ENCODE data around the gene PLGLB1. TPM values are rescaled to one million over a fixed set of nuclear protein-coding genes. Genes with fewer than 3 reads are reported as not detected.
"Not testable (repeated sequence)": the region's sequence is repeated elsewhere in the genome, so short reads cannot be mapped to it uniquely, and the experiment has no call there.

The PLGLB1 gene
- 0.87 and 2.1 TPM in 2 replicates for total RNA-seq (2014; rRNA removed; shearing (Covaris generic))

GRCh38 chr2:87021744-87022143 lies at the start of gene PLGLB1:
Gene PLGLB1 (minus strand): TSS chr2:87021844. CDS start chr2:87021783, 61 bp downstream.
- not testable (repeated sequence) for DNase-seq (ENCODE audit: low spot score)

DNA sequence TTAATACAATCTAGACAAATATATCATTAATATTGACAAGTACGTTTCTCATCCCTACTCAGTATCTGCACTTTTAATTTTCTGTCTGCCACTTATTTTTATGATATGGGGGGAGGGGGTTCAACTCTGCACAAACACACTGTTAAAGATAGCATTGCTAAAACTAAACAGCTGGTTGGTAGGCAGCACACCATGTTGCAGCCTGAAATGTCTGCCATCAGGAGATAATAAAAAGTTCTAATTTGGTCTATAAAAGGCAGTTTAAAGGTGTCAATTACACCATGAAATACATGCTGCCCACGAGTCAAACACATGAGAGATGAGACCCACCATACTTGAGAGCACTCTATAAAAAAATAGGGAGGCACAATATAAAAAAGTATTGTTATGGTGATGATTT lies 42.7 kb upstream of the PLGLB1 start:
- not testable (repeated sequence) for DNase-seq (ENCODE audit: low spot score)

DNA sequence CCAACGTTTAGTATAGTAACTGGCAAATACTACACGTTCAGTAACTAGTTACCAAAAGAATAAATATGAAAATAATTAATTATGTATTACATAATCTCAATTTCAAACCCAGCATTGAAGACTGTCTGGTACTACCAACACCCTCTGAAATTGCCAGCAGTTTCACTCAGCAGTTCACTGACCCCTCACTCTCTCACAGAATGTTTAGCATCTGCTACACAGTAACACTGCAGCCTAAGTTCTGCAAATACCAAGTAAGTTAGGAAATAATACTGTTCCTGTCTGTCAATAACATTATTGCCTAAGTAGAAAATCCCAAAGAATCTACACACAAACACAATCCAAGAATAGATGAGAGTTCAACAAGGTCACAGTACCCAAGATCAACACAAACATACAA lies 41.8 kb upstream of the PLGLB1 start:
- DNase-seq (ENCODE audit: low spot score), result not testable (repeated sequence)

DNA sequence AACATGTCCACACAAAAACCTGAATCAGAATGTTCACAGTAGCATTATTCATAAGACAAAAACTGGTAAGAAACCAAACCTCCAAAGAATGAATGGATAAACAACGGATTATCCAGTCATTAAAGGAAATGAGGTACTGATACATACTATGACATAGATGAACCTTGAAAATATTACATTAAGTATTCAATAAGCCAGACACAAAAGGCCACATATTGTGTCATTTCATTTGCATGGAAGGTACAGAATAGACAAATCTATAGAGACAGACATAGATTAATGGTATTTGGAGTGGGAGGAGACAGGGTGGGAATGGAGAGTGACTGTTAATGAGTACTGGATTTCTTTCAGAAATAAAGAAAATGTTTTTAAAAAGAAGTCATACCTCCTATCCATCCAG lies 39.9 kb upstream of the PLGLB1 start:
- DNase-seq (ENCODE audit: low spot score), result not testable (repeated sequence)

- DNase-seq (ENCODE audit: low spot score), result not testable (repeated sequence)
Observed at GRCh38 chr2:87057606-87058005, 36.0 kb upstream of the PLGLB1 start.

GRCh38 chr2:87056843-87057242 lies 35.2 kb upstream of the PLGLB1 start:
- DNase-seq (ENCODE audit: low spot score), result not testable (repeated sequence)

DNA sequence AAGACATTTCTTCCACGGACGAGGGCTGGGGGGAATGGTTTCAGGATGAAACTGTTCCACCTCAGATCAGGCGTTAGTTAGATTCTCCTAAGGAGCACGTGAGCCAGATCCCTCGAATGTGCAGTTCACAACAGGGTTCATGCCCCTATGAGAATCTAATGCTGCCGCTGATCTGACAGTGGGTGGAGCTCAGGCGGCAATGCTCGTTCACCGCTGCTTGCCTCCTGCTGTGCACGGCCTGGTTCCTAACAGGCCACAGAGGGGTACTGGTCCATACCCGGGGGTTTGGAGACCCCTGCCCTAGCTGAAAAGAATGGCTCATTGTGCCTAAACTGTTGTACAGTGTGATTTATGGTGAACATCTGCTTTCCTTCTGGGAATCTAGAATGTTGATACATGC lies 34.8 kb upstream of the PLGLB1 start:
- not testable (repeated sequence) for DNase-seq (ENCODE audit: low spot score)

GRCh38 chr2:87054375-87054774 lies 32.7 kb upstream of the PLGLB1 start:
- DNase-seq (ENCODE audit: low spot score), result not testable (repeated sequence)

DNA sequence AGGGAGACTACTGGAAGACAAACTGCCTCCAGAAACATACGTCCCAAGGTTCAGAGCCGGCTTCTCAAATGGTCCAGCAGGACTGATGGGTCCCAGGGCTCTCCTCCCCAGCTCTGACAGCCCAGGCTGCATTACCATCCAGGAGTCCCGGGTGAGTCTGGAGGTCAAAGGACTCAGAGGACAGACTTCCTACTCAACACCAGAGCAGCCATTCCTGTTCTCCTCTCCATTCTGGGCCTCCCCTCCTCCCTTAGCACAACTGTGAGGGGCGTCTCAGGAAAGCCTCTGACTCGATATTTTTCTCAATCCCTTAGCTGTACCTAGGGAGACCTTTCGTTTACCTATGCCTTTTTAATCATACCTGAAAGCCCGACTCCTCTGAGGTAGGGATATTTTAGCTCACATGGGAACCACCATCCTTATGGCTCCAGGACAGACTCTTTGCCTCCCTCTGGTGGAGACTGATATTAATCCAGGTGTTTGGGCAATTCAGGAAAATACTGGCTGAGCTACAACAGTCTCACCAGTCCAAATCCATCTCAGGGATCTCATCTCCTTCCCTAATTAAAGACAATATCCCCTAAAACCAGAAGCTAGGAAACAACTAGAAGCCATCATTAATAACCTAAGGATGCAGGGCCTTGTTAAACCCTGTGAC lies 19.8 kb upstream of the PLGLB1 start:
- DNase-seq (ENCODE audit: low spot score), result not testable (repeated sequence)

DNA sequence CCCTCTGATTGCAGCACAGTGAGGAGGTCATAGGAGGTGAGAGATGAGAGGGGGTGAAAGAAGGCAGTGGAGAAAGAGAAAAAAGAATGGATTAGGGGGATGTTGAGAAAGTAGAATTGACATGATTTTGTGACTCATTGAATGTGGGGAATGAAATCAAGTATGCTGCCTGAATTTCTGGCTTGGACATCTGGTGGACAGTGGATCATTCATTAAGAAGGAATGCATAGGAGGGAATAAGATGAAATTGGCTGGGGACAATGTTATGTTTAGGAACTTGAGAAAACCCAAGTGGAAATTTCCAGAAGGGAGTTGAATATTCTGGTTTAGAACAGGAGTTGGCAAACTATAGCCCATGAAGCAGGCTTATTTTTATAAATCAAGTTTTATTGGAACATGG lies 7.0 kb upstream of the PLGLB1 start:
- not testable (repeated sequence) for DNase-seq (ENCODE audit: low spot score)

- DNase-seq (ENCODE audit: low spot score), result not testable (repeated sequence)
Observed at GRCh38 chr2:87026816-87027215, 5.2 kb upstream of the PLGLB1 start.

DNA sequence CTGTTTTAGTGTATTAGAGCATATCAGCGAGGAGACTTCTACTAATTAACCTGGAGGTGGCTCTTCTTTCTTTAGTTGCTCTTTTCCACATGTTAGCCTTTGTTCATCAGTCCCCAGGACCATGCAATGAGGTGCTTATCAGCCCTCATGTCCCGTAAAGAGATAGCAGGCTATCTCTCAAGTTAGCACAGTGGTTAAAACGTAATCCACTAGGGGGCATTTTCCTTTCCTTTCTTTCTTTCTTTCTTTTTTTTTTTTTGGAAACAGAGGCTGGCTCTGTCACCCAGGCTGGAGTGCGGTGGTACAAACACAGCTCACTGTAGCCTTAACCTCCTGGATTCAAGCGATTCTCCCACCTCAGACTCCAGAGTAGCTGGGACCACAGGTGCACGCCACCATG lies 4.3 kb upstream of the PLGLB1 start:
- DNase-seq (ENCODE audit: low spot score), result not testable (repeated sequence)

- not testable (repeated sequence) for DNase-seq (ENCODE audit: low spot score)
Observed at GRCh38 chr2:87023988-87024615, 2.5 kb upstream of the PLGLB1 start.

- not testable (repeated sequence) for DNase-seq (ENCODE audit: low spot score)
Observed at GRCh38 chr2:87021043-87021442, 601 bp downstream of the PLGLB1 start.

DNA sequence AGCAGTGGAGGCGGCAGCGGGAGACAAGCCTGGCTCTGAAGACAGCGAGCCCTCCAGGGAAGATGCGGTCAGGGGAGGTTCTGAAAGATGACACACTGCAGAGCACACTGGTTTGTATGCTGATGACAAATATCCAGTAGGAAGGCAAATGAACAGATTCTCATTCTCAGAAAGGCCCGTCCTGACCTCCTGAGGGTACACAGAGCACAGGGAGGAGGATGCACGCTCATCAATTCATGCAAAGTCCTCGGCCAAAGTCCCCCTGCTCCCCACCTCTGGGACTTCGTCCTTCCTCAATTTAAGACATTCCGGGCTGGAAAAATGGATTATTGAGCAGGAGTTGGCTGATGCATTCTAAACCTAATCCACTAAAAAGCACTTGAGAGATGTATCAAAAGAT lies 2.6 kb downstream of the PLGLB1 start:
- not testable (repeated sequence) for DNase-seq (ENCODE audit: low spot score)

- not testable (repeated sequence) for DNase-seq (ENCODE audit: low spot score)
Observed at GRCh38 chr2:87014489-87015169, 7.0 kb downstream of the PLGLB1 start.

DNA sequence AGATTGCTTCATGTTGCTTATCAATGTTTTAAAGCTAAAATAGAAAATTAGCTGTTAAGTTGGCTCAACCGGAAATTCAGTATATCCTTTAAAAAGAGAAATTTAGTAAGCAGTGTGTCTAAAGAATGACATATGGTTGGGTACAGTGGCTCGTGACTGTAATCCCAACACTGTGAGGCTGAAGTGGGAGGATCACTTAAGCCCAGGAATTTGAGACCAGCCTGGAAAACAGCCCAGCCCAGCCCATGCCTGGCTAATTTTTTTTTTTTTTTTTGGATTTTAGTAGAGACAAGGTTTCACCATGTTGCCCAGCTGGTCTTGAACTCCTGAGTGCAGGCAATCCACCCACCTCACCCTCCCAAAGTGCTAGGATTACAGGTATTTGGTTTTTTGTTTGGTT lies 17.2 kb downstream of the PLGLB1 start:
- DNase-seq (ENCODE audit: low spot score), result not testable (repeated sequence)

Other genes starting within 250 kb of the PLGLB1 start
- not detected in 2 replicates for gene CD8A, start 230.9 kb downstream of the PLGLB1 start, total RNA-seq (2014; rRNA removed; shearing (Covaris generic))
- not detected in 2 replicates for gene CD8B, start 160.0 kb downstream of the PLGLB1 start, total RNA-seq (2014; rRNA removed; shearing (Covaris generic))
- 0.08 TPM in 1 of 2 replicates, not detected in the other for gene RGPD1, start 79.7 kb downstream of the PLGLB1 start, total RNA-seq (2014; rRNA removed; shearing (Covaris generic))